ENCODE results near the gene TNS4.

The TNS4 gene

GRCh38 chr17:40490982-40491381 lies 10.4 kb downstream of the TNS4 start:
- DNase-seq, result no peak

GRCh38 chr17:40490289-40490853 lies 11.1 kb downstream of the TNS4 start:
- peak; percentile 18 to 66 for DNase-seq

DNA sequence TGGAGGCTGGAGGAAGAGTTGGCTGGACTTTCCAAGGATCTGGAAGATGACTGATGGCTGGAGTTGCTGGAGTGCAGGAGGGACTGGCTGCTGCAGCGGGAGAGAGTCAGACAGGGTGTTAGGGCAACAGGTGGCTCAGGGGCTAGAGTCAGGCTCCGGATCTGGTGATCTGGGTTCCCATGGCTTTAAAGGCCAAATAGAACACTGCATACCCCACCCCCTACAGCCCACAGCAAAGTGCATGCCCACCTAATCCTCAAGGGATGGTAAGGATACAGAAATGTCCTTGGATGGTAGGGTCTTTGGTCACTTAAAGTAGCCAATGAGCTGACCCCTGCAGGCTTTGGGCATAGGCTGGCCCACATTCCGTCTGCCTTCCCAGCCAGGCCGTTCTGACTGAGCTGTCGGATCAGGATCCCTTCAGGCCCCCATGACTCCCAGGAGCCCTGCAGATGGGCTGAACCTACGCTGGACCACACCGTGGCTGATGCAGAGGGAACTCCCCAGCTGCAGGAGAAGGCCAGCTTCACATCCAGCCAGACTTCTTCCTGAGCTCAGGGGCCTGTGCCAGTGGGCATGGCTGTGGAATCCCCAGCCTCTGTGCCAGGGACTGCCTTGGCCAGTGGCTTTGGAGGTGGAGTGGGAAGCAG lies 13.9 kb downstream of the TNS4 start:
- DNase-seq, result no peak

DNA sequence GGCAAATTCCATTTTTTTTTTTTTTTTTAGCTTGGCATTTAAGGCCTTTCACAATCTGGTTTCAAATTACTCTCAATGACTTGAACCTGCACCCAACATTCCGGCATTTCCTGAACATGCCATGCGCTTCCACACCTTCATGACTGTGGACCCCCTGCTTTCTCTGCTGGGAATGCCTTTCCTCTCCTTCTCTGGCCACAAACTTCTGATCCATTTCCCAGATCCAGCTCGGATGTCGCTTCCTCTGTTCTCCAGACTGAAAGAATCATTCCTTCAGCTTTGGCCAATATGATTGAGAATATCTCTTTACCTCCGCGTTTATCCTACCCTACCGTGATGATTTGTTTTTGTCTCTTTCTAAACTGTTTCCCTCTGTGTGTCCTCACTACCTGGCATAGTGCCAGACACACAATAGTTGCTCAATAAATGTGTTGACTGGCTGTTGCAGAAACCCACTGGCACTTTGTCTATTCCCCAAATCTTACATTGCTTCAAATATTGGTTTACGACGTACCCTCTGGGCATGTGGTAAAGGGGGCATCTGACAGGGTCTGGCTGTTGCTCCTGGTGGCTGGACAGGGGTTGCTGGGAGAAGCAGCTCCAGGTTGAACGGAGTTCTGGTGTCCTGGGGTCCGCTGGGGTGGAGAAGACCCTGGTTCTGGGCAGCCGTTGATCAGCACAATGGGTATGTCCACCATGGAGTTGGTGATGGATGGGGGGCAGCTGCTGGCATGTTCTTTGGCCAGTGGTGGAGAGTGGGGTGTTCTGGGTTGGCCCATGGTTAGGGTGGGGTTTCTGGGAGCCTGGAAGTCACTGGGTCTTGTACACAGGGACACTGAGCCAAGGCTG lies 14.7 kb downstream of the TNS4 start:
- no peak for DNase-seq

DNA sequence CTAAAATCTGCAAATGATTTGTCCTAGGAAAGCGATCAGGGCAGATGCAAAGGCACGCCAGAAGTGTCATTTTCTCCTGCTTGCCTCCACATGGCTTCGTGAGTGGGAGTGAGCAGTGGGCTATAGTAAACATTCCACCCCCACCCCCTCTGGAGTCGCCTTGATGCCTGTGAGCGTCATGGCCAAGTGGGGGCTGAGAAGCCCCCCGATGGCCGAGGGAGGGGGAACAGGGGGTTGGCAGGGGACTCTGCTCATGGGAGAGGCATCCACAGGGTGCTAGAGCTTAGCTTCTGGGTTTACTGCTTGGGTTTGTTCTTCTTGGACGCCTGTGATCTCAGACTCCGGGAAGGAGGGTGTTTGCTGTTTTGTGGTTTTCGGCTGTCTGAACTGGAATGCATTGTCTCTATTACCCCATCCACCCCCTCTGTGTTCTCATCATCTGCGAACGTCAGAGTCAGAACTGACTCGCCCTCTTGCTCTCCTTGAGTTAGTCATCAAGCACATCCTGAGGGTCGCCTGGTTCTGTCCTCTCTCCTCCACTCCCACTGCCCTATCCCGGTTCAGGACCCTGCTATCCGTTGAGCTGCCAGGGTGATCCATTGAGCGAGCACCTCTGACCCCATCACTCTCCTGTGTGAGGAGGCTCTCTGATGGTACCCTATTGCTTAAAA lies 15.4 kb downstream of the TNS4 start:
- DNase-seq, result no peak

- DNase-seq, result no peak
Observed at GRCh38 chr17:40484973-40485530, 16.4 kb downstream of the TNS4 start.

- no peak for DNase-seq
Observed at GRCh38 chr17:40484285-40484972, 17.0 kb downstream of the TNS4 start.

GRCh38 chr17:40483679-40484078 lies 17.7 kb downstream of the TNS4 start:
- no peak for DNase-seq

GRCh38 chr17:40482722-40483121 lies 18.7 kb downstream of the TNS4 start:
- no peak for DNase-seq

DNA sequence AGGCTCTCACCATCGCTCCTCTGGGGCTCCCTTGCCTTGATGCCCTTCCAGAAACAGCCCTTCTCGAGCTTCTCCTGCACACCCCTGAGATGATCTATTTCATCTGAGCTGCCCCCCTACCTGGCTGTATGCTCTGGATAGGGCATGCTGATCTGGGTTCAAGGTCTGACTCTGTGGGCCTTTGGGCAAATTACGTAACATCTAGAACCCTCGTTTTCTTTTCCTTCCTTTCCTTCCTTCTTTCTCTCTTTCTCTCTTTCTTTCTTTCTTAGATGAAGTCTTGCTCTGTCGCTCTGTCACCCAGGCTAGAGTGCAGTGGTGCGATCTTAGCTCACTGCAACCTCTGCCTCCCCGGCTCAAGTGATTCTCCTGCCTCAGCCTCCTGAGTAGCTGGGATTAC lies 20.3 kb downstream of the TNS4 start:
- no peak for DNase-seq

DNA sequence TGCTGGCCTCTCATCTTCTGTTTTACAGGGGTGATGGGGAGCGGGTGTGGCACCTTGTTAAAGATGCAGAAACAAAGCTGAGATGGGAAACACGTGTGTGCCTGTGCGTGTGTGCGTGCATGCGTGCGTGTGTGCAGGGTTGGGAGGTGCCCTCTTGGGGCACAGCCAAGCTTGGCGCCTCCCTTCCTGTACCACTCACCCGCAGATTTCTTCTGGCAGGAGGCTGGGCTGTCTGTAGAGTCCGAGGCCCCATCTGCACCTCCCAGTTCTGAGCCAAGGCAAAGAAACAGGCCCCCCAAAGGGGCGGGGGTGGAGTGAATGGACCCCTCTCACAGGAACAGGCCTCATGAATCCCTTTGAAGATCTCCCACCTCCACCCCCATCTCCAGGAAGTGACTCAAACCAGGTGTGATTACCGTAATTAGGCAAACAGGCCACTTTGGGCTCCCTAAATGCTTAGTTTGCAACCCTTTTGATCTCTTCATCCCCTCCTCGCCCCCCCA lies 20.9 kb downstream of the TNS4 start:
- DNase-seq, result no peak

GRCh38 chr17:40479754-40480480 lies 21.5 kb downstream of the TNS4 start:
- DNase-seq, result no peak

DNA sequence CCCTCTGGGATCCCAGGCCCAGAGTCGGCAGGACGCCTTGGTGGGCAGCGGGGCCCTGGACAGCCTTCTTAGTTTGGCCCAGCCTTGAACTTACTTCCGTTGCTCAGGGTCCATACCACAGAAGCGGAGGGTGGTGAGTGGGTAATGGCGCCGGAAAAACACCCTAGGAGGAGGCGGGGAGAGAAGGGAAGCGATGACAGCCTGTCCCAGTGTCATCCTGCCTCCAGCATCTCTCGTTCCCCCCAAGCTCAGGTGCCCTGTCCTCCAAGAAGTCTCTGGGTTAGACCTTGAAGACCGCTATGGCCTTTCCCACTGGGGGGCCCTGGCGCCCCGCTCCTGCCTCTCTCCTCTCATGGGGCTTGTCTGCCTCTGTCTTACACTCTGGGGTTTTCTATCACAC lies 22.9 kb downstream of the TNS4 start:
- no peak for DNase-seq

- DNase-seq, result no peak
Observed at GRCh38 chr17:40477796-40478195, 23.6 kb downstream of the TNS4 start.

DNA sequence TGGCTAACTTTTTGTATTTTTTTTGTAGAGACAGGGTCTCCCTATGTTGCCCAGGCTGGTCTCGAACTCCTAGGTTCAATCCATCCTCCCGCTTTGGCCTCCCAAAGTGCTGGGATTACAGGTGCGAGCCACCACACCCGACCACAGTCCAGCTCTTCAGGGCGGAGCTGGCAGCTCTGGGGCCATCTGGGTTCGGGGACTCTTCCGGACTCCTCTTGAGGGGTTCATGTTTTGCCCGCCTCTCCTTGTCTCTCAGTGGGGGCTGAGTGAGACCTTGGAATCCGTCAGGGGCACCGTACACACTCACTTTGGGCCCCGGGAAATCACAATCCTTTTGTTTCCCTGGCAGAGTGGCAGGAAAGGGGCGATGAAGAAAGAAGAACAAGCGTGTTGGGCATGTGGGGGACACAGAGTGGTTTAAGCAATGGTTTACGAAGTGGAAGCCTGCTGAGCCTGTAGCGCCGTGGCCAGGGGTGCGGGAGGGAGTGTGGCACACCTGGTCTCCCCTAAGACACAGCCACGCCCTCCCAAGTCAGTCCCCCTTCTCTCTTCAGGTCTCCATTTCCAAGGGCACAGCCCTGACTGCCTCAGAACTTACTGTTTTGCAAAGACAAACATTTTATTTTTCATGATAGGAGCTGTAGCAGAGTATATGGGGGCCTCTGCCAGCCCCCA lies 26.1 kb downstream of the TNS4 start:
- DNase-seq, result no peak

DNA sequence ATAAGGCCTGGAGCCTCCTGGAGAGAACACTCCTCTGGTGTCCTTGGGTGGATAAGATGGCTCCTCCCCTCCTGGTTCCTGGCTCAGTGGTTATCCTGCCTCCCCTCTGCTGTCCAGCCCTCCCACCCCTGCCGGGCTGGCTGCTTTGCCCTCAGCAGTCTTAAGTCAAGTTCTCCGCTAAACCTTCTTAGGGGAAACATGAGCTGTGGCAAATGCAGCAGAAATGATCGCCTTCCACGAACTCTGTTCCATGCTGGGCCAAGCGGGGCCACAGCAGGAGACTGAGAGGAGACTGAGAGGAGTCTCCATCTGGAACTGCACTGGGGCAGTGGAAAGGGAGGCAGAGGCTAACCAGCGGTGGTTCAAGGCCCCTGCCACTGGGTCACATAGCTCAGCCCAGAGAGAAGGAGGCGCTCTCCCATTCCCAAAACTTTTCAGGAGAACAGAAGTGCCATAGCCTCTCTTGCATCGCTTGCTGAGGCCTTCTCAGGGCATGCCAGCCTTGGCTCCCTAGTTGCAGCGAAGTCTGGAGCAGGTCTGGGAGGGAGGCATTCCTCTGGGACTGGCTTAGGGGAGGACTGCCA lies 26.9 kb downstream of the TNS4 start:
- no peak for DNase-seq

DNA sequence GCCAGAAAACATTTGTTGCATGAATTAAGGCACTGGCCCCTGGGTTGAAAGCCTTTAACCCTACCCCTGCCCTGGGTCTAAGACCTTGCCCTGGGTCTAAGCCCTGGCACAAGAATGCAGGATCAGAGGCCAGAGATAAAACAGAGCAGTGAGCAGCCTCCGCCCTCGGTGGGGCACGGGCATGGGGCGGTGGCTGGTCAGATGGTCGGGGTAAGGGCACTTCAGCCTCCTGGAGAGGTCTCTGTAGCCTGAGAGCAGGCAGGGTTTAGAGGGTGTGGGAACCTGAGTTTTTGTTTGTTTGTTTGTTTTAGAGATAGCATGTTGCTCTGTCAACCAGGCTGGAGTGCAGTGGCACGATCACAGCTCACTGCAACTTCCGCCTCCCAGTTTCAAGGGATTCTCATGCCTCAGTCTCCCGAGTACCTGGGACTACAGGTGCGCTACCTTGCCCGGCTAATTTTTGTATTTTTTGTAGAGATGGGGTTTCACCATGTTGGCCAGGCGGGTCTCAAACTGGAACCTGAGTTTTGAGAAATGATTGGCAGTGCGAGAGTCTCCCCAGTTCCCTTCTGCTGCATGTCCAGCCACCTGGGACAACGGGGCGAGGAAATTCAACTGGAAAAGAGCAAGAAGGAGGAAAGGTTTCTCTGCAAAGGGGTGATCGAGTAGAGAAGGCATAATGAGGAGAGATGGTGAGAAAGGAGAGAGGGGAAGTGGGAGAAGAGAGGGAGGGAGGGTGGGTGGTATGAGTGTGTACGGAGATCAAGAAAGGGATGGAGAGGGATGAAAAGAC lies 27.7 kb downstream of the TNS4 start:
- DNase-seq, result no peak

- no peak for DNase-seq
Observed at GRCh38 chr17:40472733-40473452, 28.5 kb downstream of the TNS4 start.

Data from SHP77 (cell line).